HG03066 (cell line): ENCODE data around the gene NKTR.

Experiments used
- ATAC-seq: cut with Tn5 transposase; IDR thresholded peaks from one replicate; pipeline ENCODE4 v1.9.1; 2021; ENCODE audit warnings: low read depth; ENCODE audit not compliant: unreplicated experiment

NKTR gene

DNA sequence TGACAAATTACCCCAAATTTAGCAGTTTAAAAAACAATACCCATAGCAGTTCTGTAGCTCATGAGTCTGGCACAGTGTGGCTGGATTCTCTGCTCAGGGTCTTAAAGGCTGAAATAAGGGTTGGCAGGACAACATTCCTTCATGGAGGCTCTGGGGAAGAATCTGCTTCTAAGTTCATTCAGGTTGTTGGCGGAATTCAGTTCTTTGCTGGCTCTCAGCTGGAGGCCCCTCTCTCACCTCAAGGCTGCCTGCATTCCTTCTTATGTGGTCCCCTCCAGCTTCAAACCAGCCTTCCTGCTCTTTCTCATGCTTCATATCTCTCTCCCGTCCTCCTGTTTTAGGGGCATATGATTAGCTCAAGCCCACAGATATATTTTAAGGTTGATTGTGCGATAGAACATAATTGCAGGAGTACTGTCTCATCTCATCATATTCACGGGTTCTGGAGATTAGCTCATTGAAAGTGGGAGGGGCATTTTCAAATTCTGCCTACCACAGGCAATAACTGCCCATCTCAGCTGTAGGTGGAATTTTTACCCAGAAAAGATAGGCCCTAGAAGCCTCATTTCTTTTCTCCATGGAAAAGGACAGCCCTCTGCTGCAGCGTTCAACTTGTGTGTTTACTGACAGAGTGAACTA, 47.5 kb downstream of the NKTR start:
- no peak for ATAC-seq

DNA sequence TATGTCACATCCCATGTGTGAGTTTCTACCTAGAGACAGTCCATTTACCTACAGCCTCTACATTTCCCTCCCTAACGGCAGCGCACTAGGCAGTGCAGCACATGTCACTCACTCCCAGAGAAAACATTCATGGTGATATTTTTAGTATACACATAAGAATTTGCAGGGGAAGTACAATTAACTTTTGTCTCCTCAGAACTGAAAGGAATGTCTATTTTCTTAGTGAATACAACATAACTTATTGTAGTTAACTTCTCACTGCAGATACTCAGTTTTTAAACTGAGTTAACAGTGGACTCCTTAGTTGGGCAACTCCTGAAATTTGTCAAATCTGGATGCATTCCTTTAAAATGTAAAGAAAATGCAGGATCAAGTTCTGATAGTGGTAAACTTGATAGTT, 48.5 kb downstream of the NKTR start:
- ATAC-seq, result no peak

DNA sequence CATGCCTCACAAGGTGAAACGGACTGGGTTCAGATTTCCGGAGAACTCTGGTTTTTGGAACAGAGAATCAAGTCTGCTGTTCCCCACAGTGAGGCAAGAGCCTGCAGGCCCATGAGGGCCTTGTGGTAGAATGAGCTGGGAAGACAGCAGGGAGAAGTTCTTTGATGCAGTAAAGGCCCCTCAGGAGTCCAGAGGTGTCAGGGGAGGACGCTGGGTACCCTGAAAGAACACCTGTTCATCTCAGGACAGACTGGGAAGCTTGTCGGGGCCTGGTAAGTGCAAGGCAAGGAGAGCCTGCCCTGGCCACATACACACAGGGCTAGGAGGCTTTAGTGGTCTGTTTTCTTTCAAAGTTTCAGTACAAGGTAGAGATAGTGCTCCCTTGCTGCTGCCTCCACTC, 49.3 kb downstream of the NKTR start:
- ATAC-seq, result no peak

DNA sequence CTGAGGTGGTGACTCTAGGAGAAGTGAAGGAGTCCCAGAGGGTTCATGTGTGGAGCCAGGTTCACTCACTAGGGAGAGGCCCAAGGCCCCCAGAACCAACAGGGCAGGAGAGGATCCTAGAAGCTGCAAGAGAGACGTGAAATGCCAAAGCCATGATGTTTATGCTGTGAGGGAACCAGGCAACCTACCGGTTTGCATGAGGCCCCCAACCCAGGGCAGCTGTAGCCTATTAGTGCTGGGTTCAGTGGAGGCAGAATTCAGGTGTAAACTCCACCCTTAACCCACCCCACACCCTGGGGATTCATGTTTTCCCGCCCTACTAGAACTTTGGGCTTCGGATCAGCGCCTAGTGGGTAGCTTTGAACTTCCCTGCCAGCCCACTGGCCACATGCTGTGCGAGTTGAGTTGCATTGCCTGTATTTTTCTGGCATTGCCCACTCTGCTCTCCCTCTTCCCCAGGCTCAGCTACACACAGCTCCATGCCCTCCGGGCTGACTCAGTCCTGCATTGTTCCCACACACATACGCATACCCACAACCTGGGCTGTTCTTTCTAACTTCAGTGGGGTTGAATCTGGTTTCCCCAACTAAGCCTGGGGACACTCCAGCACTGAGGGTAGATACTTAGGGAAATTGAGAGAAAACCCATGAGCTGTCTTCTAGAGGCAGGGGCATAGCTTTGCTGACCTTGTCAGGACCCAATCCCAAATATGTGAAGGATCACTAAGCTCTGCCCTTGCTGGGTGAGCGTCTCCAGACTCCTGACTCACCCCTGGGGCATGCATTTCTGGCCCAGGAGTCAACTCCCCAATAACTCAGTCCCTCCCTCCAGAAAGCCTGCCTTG, 51.0 kb downstream of the NKTR start:
- no peak for ATAC-seq

DNA sequence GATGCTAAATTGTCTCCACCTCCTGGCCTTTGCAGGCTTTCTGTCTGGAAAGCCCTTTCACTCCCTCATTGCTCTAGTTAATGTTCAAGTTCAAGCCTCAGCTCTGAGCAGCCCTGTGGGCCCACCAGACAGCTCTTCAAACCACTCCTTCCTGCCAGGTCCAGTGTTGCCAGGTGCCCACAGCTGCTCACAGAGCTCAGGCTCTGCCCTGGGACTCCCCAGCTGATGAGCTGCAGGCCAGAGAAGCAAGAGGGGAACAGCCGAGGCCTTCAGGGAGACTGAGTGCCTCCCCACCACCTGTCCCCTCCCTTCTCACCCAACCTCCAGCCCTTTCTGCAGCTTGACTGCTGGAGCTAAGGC, 51.7 kb downstream of the NKTR start:
- no peak for ATAC-seq

DNA sequence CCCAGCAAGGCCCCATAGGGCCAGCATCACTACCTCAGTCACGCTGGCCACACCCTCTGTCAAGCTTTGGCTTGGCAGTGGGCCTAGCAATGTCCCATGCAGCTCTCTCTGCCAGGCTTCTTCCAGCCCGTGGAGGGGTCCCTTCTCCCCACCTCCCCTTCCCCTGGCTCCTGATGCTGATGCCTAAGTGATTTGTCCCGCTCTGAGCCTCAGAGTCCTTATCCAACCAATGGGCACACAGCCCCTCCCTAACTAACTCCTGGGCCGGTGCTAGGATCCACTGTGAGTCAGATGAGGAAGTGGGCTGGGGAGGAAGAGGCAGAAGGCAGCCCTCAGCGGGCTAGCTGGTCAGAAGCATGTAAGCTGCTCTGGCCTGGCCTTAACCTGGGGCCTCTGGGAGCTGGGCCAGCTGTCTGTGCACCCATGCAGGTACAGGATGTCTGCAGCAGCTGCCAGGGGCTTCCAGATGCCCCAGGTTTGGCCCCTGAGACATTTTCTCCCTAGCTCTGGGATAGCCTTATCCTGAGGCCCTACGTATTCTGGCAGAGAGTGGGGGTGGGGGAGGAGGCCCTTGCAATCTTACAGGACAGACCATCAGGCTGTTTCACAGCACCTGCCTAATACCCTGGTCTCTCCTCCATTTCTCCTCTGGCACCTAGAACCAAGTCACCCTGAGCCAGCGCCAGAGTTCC, 52.3 kb downstream of the NKTR start:
- peak; percentile 64 for ATAC-seq

DNA sequence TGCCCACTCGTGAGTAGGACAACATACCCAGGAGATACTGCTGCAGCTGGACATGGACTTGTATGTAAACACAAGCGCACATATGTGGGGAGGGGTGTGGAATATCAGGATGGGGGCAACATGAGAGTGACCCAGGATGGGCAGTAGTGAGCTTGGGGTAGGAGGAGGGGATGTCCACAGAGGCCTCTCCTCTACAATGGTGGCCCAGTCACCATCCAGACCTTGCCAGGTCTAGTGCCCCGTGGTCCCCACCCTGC, 52.7 kb downstream of the NKTR start:
- ATAC-seq, result no peak

DNA sequence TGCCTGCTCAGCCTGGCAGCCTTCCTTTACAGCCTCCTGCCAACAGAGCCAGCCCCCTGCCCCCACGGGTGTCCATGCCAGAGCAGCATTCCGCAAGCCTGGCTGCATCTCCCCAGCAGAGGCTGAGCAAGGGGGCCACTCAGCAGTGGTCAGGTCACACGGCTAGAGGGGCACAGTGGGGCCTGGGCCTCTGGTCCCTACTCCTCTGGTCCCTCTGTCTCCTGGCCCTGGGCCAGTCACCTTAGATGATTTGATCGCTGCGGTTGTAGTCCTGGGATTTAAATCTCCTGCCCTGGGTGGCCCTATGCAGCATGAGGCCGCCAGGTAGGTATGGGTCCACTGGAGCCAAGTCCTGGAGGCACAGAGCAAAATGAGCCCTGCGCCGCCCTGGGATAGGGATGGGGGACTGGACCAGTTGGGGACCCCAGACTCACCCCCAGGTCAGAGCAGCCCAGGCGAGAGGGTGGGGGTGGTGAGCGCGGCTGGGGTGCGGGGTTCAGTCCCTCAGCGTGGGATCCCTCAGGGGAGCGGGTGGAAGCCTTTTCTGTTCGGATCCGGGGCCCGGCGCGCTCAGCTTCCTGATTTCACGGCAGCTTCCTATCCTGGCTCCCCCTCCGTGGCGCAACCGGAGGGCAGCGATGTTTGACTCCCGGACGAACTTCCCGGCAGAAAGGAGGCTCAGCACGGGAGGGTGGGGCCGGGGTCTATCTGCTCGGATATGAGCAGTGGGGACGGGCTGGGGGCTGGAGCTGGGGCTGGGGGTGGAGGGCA, 53.3 kb downstream of the NKTR start, which contains the start of gene ZBTB47:
ZBTB47 (plus strand) TSS at position 138 of the 771 bp plus-strand sequence. CDS start 4,659 bp downstream, outside the sequence.
- no peak for ATAC-seq

DNA sequence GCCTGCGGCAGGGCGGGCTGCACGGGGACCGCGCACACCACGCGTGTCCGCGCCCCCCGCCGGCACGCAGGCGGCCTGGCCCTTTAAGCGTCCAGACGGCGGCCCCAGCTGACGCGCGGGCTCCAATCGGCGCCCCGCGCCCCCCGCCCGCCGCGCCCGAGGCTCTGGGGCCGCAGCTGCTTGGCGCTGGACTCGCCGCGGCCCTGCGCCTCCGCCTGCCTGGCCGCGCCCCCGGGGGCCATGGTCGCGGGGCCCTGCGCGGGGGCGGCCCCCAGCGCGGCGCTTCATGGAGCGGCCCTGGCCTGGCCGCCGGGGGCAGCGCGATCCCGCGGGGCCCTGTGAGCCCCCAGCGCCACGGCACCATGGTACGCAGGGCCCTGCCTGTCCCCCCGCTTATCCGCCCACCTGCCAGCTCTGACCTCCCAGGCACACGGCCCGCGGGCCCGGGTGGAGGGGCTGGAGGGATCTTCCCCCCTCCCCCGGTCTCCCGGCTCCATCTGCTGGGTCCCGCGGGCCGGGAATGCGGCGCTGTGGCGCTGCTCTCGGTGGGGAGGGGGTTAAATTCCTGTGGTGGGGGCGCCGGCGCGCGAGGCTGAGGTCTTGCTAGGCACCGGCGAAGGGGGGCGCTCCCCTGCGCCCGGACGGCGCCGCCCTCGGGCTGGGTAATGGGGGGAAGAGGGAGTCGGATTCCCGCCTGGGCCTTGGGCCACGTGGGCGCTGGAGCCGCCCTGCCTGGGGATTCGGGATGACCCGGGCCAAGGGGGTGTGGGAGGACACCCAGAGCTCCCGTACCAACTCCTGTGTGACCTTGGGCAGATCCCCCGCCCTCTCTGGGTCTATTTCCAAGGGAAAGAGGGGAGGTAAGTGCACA, 54.1 kb downstream of the NKTR start:
- no peak for ATAC-seq

DNA sequence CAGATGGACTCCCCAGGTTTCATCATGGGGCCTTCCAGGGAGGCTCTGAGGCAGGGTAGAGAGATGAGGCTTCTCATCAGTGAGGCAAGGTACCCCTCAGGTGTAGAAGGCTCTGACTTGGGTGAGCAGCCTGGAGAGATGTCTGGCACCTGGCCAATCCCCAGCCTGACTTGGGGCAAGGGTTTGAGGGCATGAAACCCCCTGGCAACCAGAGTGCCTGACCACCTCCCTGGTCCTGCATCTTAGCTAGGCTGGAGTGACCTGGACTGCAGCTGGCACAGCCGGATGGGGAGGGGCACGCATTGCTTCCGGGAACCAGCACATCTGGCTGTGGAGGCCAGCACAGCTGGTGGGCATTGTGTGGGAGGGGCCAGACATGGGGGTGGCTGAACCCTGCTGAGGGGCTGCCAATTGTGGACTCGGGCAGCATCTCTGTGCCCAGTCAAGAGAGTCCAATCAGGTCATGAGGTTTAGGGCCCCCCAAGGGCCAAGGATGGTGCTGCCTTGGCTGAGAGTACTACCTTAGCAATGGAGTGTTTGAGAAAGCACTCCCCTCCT, 54.9 kb downstream of the NKTR start:
- no peak for ATAC-seq

DNA sequence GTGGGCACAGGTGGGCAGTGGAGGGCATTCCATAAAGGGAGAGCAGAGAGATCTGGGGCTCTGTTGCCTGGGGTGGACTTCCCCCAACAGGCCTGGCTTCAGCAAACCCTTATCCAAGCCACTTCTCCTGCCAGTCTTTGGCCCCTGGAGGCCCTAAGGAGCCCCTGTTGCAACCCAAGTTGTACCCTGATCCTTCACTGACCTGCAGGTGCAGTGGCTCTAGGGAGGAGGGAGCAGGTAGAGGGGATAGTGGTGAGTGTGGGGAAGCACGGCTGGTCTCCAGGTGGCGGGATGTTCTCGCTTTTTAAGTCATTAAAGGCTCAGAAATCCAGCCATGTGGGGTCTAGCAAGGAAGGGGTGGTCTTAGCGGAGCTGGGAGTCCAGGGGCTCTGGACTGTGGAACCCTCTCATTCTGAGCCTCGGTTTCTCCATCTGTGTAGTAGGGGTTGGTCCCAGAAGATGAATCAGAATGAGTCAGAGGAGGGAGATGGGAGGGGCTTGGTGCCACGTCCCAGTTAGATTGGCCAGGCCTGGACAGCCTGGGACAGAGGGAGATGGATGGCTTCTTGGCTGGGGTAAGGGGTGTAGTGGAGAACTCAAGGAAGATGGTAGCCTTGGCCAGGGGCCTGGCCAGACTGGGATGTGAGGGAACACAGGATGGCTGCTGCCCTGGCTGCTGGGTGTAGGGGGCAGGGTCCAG, 55.6 kb downstream of the NKTR start:
- ATAC-seq, result no peak

DNA sequence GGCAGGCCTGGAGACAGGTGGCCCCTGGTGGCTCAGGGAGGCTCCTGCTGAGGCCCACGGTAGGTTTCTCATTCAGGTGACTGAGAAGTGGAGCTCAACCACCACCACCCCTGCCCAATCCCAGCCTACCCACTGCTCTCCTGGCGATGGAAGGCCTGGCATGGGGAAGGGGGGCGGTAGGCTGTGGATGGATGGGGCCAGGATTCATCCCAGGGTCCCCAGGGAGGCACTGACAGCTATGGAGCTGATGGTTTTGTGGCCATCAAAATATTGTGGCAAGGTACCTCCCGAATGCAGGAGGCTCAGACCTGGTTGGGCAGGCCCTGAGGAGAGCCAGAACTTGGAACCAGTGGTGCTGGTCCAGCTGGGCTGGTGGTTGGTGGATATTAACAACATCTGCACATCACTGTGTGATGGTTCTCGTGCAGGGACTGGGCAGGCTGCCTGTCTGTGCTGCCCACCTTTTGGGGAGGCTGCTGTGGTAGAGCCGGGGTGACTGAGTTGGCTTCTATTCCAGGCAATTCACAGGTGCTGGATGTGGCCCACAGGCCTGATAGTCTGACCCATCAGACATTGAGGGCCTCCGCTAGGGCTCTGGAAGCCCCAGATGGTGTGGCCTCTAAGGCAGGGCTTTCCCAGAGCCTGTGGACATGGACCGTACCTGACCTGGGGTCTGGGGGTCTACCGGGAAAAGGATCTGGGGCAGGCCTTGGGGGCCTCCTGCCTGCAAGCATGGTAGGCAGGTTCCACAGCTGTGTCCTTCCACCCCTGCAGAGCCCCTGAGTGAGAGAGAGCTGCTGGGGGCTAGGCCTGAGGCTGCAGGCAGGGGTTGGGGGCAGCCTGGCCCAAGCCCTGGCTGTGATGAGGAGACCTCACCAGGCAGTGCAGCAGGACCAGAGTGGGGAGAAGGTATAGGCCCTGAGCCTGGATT, 56.5 kb downstream of the NKTR start:
- ATAC-seq, result no peak

DNA sequence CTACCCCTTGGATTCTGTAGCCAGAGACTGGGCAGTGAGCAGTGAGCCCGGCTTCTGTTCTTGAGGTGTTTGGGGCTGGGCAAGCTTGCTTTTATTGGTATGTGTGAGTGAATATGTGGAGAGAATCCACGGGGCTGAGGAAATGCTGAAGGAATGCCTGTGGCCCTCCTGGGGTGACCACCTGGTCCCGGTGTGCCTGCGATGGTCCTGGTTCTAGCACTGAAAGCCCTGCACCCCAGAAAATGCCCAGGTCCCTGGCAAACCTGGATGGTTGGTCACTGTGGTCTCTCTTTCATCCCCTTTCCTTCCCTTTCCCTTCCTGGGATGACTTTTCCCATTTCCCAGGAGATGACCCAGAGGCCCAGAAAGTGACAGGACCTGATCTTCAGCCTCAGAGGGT, 57.2 kb downstream of the NKTR start:
- ATAC-seq, result no peak

DNA sequence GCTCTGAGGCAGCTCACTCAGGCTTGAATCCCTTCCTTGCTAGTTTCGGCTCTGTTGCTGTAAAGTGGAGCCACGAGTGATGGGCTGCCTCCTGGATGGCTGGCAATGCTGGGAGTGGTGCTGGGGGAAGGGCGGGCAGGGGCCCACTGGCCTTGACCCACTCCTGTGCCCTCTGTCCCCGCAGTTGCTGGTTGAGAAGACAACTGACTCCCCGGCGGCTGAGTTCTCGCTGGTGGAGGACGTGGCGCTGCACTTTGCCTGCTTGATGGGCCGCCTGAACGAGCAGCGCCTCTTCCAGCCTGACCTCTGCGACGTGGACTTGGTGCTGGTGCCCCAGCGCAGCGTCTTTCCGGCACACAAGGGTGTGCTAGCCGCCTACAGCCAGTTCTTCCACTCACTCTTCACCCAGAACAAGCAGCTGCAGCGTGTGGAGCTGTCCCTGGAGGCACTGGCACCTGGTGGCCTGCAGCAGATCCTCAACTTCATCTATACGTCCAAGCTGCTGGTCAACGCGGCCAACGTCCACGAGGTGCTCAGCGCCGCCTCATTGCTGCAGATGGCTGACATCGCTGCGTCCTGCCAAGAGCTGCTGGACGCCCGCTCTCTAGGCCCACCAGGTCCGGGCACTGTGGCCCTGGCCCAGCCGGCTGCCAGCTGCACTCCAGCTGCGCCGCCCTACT, 57.7 kb downstream of the NKTR start:
- ATAC-seq, result no peak

DNA sequence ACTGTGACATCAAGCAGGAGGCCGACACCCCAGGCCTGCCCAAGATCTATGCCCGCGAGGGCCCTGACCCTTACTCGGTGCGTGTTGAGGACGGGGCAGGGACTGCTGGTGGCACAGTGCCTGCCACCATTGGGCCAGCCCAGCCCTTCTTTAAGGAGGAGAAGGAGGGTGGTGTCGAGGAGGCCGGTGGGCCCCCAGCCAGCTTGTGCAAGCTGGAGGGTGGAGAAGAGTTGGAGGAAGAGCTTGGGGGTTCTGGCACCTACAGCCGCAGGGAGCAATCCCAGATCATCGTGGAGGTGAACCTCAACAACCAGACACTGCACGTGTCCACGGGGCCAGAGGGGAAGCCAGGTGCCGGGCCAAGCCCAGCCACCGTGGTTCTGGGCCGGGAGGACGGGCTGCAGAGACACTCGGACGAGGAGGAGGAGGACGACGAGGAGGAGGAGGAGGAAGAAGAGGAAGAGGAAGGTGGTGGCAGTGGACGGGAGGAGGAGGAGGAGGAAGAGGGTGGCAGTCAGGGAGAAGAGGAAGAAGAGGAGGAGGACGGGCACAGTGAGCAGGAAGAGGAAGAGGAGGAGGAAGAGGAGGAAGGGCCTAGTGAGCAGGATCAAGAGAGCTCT, 58.4 kb downstream of the NKTR start:
- ATAC-seq, result no peak

DNA sequence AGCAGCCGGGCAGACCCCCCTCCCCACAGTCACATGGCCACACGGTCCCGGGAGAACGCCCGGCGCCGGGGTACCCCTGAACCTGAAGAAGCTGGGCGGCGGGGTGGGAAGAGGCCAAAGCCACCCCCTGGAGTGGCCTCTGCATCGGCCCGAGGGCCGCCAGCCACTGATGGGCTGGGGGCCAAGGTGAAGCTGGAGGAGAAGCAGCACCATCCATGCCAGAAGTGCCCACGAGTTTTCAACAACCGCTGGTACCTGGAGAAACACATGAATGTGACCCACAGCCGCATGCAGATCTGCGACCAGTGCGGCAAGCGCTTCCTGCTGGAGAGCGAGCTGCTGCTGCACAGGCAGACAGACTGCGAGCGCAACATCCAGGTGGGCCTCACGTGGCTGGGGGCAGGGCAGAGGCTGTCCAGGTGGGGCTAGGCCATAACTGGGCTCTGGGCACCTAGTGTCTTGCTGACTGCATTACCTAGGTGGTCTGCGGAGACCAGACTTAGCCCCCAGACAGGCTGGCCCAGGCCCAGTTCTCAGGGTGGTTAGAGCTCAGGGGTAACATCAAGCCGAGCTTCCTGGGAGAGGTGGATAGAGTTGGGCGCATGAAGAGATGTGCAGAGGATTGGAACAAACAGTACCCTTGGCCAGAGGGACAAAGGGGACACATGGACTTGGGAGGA, 59.1 kb downstream of the NKTR start:
- ATAC-seq, result no peak
